Fibroblast of gingiva (primary cell): ENCODE results near the gene SLC22A8.
"Not testable (repeated sequence)": the region's sequence is repeated elsewhere in the genome, so short reads cannot be mapped to it uniquely, and the experiment has no call there.

Source experiments
- DNase-seq: peaks from one replicate; pipeline ENCODE4 v3.0.0-alpha.2; 2011; ENCODE audit warnings: low read depth

The SLC22A8 gene

GRCh38 chr11:62985041-62985750, 30.4 kb downstream of the SLC22A8 start:
- DNase-seq = no peak

GRCh38 chr11:62984451-62984991, 31.1 kb downstream of the SLC22A8 start, which contains the start of gene SLC22A6:
Gene SLC22A6 (minus strand): TSS chr11:62984967. CDS start chr11:62984690, 277 bp downstream.
- DNase-seq = no peak

GRCh38 chr11:62983536-62984199, 32.0 kb downstream of the SLC22A8 start:
- no peak for DNase-seq

- DNase-seq = no peak
These were observed 33.9 kb downstream of the SLC22A8 start for GRCh38 chr11:62981743-62982142.

GRCh38 chr11:62980133-62980760, 35.4 kb downstream of the SLC22A8 start:
- no peak for DNase-seq

GRCh38 chr11:62976109-62976508, 39.5 kb downstream of the SLC22A8 start:
- DNase-seq = no peak

GRCh38 chr11:62974848-62975522, 40.7 kb downstream of the SLC22A8 start:
- no peak for DNase-seq

GRCh38 chr11:62965574-62965973, 50.1 kb downstream of the SLC22A8 start:
- no peak for DNase-seq

GRCh38 chr11:62962391-62962790, 53.2 kb downstream of the SLC22A8 start:
- DNase-seq = no peak

- DNase-seq = no peak
These were observed 54.5 kb downstream of the SLC22A8 start for GRCh38 chr11:62961017-62961570.

- no peak for DNase-seq
These were observed 56.1 kb downstream of the SLC22A8 start for GRCh38 chr11:62959422-62959980.

GRCh38 chr11:62958547-62959421, 56.9 kb downstream of the SLC22A8 start:
- DNase-seq = no peak

GRCh38 chr11:62957147-62957546, 58.5 kb downstream of the SLC22A8 start:
- DNase-seq = no peak

- DNase-seq = no peak
These were observed 61.2 kb downstream of the SLC22A8 start for GRCh38 chr11:62954478-62954877.

- no peak for DNase-seq
These were observed 61.8 kb downstream of the SLC22A8 start for GRCh38 chr11:62953811-62954210.

- DNase-seq = no peak
These were observed 66.8 kb downstream of the SLC22A8 start for GRCh38 chr11:62948765-62949320.

- not testable (repeated sequence) for DNase-seq
These were observed 70.1 kb downstream of the SLC22A8 start for GRCh38 chr11:62945538-62945937.
